Activated CD8-positive, alpha-beta memory T cell treated with anti-CD3 and anti-CD28 coated beads for 4 hours (primary cell): ENCODE results near the gene TH.

Source experiments
- DNase-seq, 2 donors: peaks; one replicate each; pipeline ENCODE4 v3.0.0-alpha.2; 2020; ENCODE audit warnings: low read depth in 2 of 2

TH gene

DNA sequence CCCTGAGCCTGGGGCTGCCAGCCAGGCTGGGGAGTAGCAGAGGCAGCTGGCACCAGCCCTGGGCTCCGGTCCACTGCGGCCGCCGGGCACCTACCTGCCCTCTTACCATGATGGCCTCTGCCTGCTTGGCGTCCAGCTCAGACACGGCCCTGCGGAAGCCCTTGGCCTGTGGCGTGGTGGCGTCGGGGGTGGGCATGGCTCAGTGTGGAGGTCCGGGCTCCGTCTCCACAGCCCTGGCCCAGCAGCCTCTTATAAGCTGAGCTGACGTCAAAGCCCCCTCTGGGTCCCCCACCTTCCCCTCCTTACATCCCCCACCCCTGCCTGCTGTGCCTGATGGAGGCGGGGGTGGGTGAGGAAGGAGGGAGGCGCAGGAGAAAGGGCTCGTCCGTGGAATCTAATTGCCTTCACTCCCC lies at the start of gene TH:
TSS of gene TH (minus strand) at position 225 of the 413 bp plus-strand sequence. CDS start at position 196, 29 bp downstream.
- DNase-seq = no peak

DNA sequence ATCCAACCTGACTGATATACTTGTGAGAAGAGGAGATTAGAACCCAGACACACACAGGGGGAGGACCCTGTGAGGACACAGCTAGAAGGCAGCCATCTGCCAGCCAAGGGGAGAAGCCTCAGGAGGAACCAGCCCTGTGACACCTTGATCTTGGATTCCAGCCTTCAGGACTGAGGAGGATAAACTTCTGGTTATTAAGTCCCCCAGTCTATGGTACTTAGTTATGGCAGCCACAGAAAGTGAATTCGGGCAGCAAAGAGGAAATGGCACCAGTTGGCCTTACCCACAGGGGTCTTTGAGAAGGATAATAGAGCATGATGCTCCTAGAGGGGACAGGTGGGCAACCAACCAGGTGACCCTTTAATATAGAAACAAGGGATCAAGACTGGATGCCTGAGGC lies 49.4 kb upstream of the TH start:
- DNase-seq = no peak

DNA sequence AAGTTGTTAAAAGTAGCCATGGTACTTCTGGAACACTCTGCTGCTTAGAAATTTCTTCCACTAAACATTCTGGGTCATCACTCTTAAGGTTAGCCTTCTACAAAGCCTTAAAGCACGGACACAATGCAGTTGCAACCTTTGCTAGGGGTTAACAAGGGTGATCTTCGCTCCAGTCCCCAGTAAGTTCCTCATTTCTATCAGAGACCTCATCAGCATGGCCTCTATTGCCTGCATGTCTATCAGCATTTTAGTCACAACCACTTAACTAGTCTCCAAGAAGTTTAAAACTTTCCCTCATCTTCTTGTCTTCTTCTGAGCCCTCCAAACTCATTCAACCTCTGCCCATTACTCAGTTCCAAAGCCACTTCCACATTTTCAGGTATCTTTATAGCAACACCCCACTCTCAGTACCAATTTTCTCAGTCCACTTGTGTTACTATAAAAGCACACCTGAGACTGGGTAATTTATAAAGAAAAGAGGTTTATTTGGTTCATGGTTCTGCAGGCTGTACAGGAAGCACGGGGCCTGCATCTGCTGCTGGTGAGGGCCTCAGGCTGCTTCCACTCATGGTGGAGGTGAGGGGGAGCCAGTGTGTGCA lies 48.7 kb upstream of the TH start:
- no peak for DNase-seq

DNA sequence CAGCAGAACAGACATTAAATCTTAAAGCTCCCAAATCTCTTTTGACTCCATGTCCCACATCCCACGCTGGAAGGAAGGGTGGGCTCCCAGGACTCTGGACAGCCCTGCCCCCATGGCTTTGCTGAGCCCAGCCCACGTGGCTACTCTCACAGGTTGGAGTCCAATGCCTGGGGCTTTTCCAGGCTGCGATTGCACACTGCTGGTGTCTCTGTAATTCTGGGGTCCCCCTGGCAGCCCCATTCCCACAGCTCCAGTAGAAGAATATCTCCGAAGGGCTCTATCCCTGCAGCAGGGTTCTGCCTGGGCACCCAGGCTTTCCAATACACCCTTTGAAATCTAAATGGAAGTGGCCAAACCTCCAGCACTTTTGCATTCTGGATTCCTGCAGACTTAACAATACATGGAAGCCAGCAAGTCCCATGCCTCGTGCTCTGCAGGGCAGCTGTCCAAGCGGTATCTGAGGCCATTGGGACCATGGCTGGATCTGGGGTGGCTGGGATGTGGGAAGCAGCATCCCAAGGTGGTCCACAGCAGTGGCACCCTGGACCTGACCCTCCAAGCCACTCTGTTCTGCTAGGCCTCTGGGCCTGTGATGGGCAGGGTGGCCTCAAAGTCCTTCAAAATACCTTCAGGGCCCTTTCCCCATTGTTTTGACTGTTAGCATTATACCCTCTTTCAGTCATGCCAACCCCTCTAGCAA lies 47.9 kb upstream of the TH start:
- DNase-seq = no peak

DNA sequence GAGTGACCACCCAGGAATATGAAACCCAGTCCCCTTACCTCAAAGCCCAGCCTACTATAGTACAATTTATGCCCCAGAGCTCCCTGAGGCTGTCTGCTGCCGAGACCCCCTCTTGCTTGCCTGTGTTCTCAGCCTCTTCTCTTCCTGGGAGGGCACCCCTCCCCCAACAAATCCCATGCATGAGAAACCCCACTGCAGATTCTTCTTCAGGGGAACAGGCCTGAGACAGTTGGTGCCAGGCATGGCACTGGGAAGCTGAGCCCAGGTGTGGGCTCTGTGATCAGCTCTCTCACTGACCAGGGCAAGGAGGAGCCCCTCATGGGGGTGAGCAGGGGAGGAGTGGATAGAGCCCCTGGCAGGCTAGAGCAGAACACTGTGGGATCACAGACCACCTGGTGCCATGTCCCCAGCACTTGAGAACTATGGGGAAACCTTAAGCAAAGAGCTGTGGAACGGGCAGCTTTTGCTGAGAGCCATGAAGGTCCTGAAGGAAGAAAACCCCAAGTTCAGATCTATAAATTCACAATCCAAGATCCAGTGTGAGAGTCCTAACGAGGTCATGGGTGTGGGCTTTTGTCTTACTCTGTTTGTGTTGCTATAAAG lies 46.5 kb upstream of the TH start:
- no peak for DNase-seq

DNA sequence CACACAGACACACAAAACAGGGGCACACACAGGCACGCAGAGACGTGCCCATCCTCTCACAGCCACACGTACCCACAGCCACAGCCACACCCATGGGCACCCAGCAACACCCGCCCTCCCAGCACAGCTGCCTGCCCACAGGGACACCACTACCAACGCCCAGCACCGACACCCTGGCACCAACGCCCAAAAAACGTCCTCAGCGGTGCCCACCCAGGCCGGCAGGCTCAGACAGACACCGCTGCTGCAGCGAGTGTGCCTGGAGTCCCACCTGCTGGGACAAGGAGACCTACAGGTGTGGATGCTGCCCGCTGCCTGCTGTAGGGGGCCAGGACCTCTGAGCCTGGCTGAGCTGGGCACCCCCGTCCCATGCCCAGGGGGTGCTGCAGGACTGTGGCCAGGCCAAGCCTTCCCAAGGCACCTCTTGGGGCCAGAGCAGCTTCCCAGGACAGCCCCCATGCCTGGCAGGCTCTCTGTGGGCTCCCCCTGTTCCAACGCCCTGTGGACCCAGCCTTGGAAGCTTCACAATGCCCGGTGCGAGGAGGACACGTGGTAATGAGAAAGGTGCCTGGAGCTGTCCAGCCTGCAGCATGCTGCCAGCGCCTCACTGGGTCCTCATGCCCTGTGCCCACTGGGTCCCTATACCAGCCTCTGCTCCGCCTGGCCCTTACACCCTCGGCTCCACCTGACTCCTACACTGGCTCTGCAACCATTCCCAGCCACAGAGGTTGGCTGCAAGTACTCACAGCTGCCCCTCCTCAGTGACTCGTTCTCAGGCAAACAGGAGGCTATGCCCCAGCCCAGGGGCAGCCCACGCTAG lies 45.8 kb upstream of the TH start:
- no peak for DNase-seq

DNA sequence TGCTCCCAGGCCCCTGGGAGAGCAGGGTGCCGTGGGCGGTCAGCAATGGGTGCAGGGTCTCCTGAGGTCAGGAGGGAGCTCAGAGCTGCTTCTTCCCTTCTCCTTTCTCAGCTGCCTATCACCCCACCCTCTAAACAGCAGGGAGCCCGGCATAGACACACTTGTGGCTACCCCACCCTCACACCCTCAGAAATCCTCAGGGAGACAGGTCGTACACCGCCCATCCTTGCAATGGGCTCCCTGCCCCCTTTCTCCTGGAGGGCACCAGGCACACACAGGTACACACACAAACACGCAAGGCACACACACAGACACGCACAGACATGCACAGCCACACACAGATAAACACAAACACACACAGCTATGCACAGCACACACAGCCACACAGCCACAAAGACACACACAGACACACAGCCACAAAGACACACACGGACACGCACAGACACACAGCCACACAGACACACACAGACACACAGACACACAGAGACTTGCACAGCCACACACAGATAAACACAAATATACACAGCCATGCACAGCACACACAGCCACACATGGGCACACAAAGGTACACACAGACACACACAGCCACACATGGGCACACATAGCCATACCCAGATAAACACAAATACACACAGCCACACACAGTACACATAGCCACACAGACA lies 44.9 kb upstream of the TH start:
- no peak for DNase-seq

DNA sequence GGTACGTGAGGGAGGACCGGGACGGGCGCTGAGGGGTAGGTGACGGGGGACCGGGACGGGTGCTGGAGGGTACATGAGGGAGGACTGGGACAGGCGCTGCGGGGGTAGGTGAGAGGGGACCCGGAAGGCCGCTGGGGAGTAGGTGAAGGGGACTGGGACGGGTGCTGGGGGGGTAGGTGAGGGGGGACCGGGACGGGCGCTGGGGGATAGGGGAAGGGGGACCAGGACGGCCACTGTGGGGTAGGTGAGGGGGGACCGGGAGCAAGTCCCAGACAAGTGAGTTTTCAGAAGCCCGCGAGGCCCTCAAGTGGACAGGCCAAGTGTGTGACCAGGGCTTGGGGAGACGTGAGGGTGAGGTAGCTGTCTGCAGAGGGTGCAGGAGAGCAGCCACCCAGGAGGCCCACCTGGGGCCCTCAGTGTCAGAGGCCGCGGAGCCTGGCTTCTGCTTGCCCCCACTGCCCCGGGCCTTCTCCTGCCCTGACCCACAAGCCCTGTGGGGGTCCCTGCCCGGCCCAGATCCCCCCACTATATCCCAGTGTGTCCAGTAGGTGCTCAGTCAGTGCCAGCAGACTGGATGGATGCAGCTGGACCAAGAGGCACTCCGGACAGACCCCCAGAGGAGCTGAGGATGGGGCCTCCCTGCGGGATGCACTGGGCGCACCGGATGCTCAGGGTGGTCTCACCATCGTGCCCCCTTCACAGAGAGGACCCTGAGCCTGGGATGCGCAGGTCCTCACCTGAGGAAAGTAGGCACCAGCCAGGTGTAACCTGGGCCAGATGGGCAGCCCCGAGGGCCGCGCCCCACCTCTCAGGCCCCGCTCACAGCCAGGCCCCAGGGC lies 44.2 kb upstream of the TH start:
- DNase-seq = no peak

DNA sequence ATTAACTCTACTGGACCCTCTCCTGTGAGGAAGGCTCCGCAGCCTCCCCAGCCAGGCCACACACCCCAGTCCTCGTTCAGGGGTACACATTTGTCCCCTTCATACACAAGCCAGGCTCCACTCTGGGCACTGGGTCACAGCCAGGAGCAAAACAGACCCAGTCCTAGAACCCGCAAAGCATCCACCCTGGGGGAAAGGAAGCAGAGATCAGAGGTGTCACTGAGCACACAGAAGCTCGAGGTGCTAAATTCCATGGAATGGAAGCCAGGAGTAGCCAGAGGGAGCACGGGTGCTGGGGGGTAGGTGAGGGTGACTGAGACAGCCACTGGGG lies 43.6 kb upstream of the TH start:
- DNase-seq = no peak

DNA sequence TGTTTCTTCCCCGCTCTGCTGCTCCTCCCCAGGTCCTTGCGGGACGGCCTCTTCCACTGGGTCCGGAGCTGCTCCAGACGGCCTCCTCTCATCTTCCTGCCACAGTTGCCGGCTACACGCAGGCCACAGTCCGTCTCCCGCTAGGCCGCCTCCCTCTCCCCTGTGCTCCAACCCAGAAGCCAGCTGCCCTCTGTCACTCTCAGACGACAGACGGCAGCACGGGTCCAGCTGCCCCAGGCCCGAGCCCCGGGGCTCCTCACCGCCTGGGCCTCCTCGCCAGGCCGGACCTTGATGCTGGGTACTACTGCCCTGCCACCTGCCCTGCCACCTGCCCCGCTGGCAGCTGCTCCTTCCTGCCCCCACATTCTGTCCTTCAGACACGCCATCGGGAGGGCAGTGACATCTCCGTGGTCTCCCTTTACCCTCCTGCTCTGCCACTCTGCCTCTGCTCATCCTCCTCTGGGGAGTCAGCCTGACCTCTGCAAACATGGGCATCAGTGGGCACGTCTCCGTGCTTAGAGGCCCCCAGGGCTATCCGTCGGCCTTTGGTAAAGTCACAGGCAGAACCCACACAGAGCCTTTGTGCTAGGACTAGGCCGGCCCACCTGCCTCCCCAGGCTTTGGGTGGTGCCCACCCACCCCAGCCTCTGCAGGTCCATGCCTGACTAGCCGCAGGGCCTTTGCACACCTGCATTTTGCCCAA lies 43.1 kb upstream of the TH start:
- no peak for DNase-seq

DNA sequence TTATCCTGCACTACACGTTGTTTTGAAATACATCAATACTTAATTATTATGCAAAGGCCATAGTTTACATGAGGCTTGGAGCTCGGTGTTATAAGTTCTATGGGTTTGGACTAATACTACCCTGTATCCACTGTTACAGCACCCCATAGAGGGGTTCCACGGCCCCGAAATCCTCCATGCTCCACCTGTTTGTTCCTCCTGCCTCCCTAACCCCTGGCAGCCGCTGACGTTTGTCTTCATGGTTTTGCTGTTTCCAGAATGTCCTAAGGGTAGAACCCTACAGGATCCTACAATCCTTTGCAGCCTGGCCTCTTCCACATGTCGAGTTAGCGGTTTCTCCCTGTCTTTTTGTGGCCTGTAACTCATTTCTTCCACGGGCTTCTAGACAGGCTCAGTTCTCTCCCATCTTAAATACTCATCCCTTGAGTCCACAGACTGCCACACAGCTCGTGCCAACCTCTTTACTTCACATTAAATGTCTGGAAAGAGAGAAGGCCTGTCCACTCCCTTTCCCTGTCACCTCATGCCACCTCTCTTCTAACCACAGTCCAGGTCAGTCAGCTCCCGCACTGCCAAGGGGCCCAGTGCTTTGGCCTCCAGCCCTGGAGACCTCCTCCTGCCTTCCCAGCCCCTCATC lies 42.4 kb upstream of the TH start:
- no peak for DNase-seq

DNA sequence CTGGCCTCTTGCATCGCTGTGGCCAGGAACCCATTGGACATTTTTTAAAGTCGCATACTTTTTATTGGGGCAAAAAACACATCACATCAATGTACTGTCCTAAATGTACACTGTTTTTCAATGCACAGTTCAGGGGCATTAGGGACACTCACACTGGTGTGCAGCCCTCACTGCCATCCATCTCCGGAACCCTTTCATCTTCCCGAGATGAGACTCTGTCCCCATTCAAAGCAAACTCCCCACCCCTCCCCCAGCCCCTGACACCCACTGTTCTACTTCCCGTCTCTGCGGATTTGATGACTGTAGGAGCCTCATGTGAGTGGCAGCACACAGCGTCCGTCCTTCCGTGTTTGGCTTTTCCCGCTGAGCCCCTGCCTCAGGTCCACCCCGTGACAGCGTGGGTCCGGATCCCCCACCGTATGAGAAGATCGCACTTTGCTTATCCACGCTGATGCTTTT lies 41.8 kb upstream of the TH start:
- no peak for DNase-seq

DNA sequence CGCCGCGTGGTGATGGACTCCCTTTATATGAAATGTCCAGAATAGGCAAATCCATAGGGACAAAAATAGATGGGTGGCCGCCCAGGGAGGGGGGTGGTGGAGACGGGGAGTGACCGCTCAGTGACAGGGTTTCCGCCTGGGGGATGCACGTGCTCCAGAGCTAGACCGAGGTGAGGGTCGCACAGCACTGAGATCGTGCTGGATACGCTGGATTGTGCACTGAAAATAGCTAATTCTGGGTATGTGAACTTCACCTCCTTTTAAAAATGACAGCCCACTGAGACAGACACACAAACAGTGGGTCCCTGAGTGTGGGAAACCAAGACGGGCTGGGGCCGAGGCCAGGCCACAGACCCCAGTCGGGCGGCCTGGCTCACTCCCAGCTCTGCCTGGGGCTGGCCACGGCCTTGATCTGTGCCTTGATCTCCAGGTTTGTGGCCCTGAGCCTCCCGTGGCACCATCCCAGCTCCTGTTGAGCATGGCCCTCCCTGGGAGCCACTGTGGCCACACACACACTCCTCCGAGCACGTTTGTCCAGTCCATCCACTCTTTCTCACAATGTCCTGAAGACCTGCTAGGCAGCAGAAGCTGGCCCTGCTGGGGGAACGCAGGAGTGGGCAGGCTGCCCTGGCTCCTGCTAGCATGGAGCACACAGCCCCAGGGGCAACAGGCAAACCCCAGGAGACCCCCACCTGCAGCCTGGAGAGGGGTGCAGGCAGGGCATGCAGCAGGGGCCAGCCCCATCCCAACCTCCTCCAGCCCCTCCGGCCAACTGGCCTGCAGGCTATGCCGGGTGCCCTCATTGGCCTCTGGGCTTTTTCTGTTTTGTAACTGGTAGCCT lies 41.0 kb upstream of the TH start:
- DNase-seq = no peak

DNA sequence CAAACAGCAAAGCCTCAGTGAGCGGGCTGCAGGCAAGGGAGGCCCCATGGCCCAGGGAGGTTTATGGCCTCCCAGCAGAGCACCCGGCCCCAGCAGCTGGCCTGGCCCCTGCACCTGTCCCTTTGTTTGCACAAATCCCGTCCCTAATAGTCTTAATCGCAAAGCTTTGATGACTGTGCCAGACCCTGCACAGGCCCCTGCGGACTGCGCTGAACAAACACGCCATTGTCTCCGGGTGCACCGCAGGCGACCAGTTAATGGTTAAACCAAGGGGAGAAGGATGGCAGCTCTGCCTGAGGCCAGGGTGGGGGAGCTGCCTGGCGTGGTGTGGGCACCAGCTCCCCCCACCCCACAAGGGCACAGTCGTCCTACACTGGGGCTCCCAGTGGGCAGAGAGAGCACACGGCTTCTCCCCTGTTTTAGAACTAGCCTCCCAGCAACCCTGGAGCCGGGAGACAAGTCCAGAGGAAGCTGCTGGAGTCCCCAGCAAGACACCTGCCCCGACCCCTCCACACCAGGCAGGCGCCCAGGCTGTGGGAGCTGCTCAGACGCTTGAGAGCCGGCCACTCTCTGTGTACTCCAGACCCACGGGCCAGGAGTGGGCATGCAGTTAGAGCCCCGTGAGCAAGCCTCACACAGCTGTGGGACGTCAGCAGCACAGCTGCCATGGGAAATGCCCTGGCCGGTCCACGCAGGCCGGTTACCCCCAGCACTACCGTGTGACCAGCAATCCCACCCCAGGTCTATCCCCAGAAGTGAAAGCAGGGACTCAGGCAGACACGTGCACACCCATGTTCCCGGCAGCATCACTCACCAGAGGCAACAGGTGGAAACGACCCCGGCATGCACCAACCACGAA lies 39.7 kb upstream of the TH start:
- no peak for DNase-seq

DNA sequence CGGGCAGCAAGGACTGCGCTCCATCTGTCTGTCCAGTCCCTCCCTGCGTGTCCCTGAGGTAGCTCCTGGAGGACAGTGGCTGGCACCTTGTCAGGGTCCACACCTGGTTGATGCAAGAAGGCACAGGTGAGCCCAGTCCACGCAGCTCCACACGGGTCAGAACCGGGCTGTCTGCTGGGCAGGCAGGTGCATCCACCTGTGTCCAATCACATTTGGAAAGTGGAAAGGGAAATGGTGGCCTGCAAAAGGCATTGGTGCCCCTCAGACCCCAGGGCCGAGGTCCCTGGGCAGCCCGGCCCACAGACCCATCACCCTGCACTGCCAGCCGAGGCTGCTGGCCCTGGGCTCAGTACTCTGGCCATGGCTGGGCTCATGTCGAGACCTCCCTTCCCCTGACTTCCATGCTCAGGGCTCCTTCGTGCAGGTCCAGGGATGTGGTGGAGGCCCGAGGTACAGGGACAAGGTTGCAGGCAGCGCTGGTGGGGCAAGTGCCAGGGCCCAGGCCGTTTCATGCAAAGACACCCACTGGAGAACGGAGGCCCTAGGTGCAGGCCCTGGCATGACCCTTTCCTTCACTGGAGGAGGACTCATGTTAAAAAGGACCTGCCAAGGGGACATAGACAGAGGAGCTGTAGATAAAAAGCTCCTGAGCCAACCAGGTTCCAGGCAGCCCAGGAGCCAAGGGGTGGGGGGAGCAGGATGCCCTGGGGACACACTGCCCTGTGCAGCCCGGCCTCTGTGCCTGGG lies 38.9 kb upstream of the TH start:
- DNase-seq = no peak

DNA sequence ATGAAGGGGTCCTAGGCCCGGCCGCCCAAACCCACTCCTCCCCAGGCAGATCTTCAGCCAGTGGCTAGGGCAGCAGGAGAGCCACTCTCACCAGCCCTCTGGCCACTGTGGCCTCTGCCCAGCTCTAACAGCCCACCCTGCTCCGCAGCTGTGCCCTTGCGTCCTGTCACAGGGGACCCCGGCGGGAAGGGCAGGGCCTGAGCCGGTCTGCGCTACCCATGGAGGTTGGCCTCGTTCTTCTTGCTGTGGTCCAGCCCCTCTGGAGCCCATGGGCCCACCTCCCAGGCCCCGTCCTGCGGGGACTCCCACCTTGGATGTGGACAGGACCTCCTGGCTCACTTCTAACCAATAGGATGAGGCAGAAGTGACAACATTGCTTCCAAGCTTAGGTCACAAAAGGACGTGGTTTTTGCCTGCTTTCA lies 38.3 kb upstream of the TH start:
- DNase-seq = no peak

DNA sequence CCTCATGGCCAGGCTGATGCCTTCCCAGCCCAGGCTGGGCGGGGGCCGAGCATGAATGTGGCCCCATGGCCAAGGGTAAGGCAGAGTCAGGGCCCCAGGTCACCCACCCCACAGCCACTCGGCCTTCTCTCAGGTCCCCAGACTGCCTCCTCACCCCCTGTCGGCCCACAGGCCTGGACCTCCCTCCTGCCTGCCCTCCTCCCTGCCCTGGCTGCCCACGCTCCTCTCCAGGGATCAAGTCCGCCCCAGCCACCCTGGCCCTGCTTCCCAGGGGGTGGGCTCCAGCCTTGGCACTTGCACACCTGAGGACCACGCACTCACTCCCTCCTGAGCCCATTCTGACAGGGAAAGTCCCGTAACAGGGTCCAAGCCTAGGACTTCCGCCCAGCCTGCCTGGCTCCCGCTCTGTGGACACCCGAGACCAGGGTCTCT lies 37.8 kb upstream of the TH start:
- no peak for DNase-seq
